Neural progenitor cell (in vitro differentiated cells): ENCODE results near the gene SREBF1. TPM values are rescaled to one million over a fixed set of nuclear protein-coding genes. Genes with fewer than 3 reads are reported as not detected.
A peak's percentile ranks its signal among the peaks of the same experiment; 100 is the strongest.

Source experiments
- DNase-seq: peaks from one replicate; pipeline ENCODE4 v3.0.0-alpha.2; 2016; ENCODE audit warnings: low spot score
- H2AFZ ChIP-seq: fragments of 200-600 bp; sonication (generic); replicated peaks from 2 replicates; pipeline ENCODE4 v1.6.1; 2016; ENCODE audit warnings: antibody characterized with exemption
- H3F3A ChIP-seq: fragments of 200-600 bp; sonication (generic); 2 replicates; pipeline ENCODE4 v1.6.1; 2016; ENCODE audit warnings: antibody characterized with exemption, low read depth
- H3K27ac ChIP-seq: fragments of 200-600 bp; sonication (generic); 2 replicates; pipeline ENCODE4 v1.5.1; 2016; ENCODE audit warnings: mild to moderate bottlenecking
- H3K27me3 ChIP-seq: fragments of 200-600 bp; sonication (generic); 2 replicates; pipeline ENCODE4 v1.6.1; 2016; ENCODE audit warnings: mild to moderate bottlenecking, moderate library complexity
- H3K36me3 ChIP-seq: fragments of 200-600 bp; sonication (generic); 2 replicates; pipeline ENCODE4 v1.5.1; 2016
- H3K4me1 ChIP-seq: fragments of 200-600 bp; sonication (generic); 2 replicates; pipeline ENCODE4 v1.6.1; 2016; ENCODE audit warnings: mixed run types
- H3K4me2 ChIP-seq: fragments of 200-600 bp; sonication (generic); 2 replicates; pipeline ENCODE4 v1.6.1; 2016
- H3K4me3 ChIP-seq: fragments of 200-600 bp; sonication (generic); 2 replicates; pipeline ENCODE4 v1.5.1; 2016
- H3K79me2 ChIP-seq: fragments of 200-600 bp; sonication (generic); 2 replicates; pipeline ENCODE4 v1.6.1; 2016; ENCODE audit warnings: low read depth
- H3K9ac ChIP-seq: fragments of 200-600 bp; sonication (generic); 2 replicates; pipeline ENCODE4 v1.6.1; 2016
- H3K9me3 ChIP-seq: fragments of 200-600 bp; sonication (generic); 2 replicates; pipeline ENCODE4 v1.5.1; 2016; ENCODE audit warnings: low read depth
- H4K20me1 ChIP-seq: fragments of 200-600 bp; sonication (generic); 2 replicates; pipeline ENCODE4 v1.6.1; 2016; ENCODE audit warnings: low read depth
- H3K27ac Mint-ChIP-seq: 3 replicates; pipeline ENCODE4 v1.8.0; 2021; ENCODE audit warnings: mixed read lengths
- H3K27me3 Mint-ChIP-seq: 2 replicates; pipeline ENCODE4 v1.8.0; 2022; ENCODE audit warnings: low read depth, mild to moderate bottlenecking, inconsistent platforms, moderate library complexity, mixed read lengths; ENCODE audit not compliant: insufficient read depth
- H3K36me3 Mint-ChIP-seq: 3 replicates; pipeline ENCODE4 v1.8.0; 2021; ENCODE audit warnings: mixed read lengths
- H3K4me1 Mint-ChIP-seq: 3 replicates; pipeline ENCODE4 v1.8.0; 2021; ENCODE audit warnings: mixed read lengths
- H3K4me3 Mint-ChIP-seq: 3 replicates; pipeline ENCODE4 v1.8.0; 2021; ENCODE audit warnings: mild to moderate bottlenecking, moderate library complexity, mixed read lengths
- H3K9me3 Mint-ChIP-seq: 3 replicates; pipeline ENCODE4 v1.8.0; 2020; ENCODE audit warnings: mixed read lengths
- CTCF ChIP-seq: fragments of 200-600 bp; sonication (generic); IDR thresholded peaks from 2 replicates; pipeline ENCODE4 v1.5.1; 2017; ENCODE audit warnings: antibody characterized with exemption, mild to moderate bottlenecking
- EZH2 ChIP-seq: fragments of 200-600 bp; sonication (generic); IDR thresholded peaks from 2 replicates; pipeline ENCODE4 v1.6.1; 2017; ENCODE audit warnings: antibody characterized with exemption, mild to moderate bottlenecking, moderate library complexity
- EZH2phosphoT487 ChIP-seq: fragments of 200-600 bp; sonication (generic); IDR thresholded peaks from 2 replicates; pipeline ENCODE4 v1.6.1; 2017; ENCODE audit warnings: antibody characterized with exemption
- total RNA-seq: library from RNA; depleted of rRNA; stranded (reverse); fragments of >200 nt; gene quantifications from 2 replicates; pipeline ENCODE4 v1.2.3, GENCODE V29; 2015; ENCODE audit warnings: low replicate concordance

Gene SREBF1
- total RNA-seq, 1 donor from 2014 or later: 12.7 TPM

DNA sequence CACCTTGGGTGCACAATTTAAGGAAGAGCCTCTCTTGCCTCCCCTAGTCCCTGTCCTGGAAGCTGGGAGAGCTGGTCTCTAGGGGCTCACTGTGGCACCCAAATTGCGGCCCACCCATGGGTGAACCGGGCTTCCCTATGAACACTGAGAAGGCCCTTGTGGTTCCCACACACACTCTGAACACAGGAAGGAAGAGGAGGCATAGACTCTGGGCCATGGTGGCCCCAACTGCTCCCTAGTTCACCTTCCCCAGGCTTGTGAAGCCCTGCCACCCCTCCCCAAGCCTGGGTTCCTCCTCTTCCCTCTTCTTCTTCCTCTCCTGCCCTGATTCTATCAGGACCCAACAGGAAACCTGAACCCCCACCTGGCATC, 10.5 kb downstream of the SREBF1 start:
- Histone ChIP-seq H4K20me1 (peaks cover 95% of the 10 kb centered on the region), H3K36me3 (no peaks in the 10 kb centered on the region), H2AFZ (no peak overlapping the region), H3K79me2 (peaks cover 91% of the 10 kb centered on the region), H3K27ac (no peak overlapping the region), H3K9ac (no peak overlapping the region), H3K4me3 (no peak overlapping the region), H3K4me2 (no peak overlapping the region), H3K27me3 (no peaks in the 10 kb centered on the region), H3K4me1 (peaks cover 37% of the 10 kb centered on the region), H3F3A (peaks cover 25% of the 10 kb centered on the region), H3K9me3 (no peaks in the 10 kb centered on the region)
- peaks cover 3% of the 10 kb centered on the region for H3K27me3 Mint-ChIP-seq
- no peak for DNase-seq
- no peaks in the 10 kb centered on the region for H3K36me3 Mint-ChIP-seq
- TF ChIP-seq EZH2 (no peak), EZH2phosphoT487 (no peak), CTCF (no peak)
- H3K9me3 Mint-ChIP-seq: no peaks in the 10 kb centered on the region
- no peak overlapping the region for H3K4me3 Mint-ChIP-seq
- peaks cover 70% of the 10 kb centered on the region for H3K4me1 Mint-ChIP-seq
- H3K27ac Mint-ChIP-seq: no peak overlapping the region

GRCh38 chr17:17824783-17825614, 11.8 kb downstream of the SREBF1 start:
- H3K4me2 ChIP-seq: peak overlapping the region; percentile 71
- H3K9me3 ChIP-seq: no peaks in the 10 kb centered on the region
- Mint-ChIP-seq H3K36me3 (peaks cover 2% of the 10 kb centered on the region), H3K27me3 (peaks cover 3% of the 10 kb centered on the region), H3K27ac (peak overlapping the region; percentile 94), H3K4me1 (peaks cover 71% of the 10 kb centered on the region), H3K9me3 (no peaks in the 10 kb centered on the region), H3K4me3 (peak overlapping the region; percentile 80)
- H3K9ac ChIP-seq: no peak overlapping the region
- H3K27me3 ChIP-seq: no peaks in the 10 kb centered on the region
- peaks cover 95% of the 10 kb centered on the region for H4K20me1 ChIP-seq
- H3K4me1 ChIP-seq: peaks cover 41% of the 10 kb centered on the region
- peak; percentile 42 for DNase-seq
- H3K79me2 ChIP-seq: peaks cover 87% of the 10 kb centered on the region
- no peak overlapping the region for H2AFZ ChIP-seq
- H3F3A ChIP-seq: peaks cover 25% of the 10 kb centered on the region
- H3K36me3 ChIP-seq: no peaks in the 10 kb centered on the region
- H3K4me3 ChIP-seq: no peak overlapping the region
- H3K27ac ChIP-seq: peak overlapping the region; percentile 89
- TF ChIP-seq EZH2: no peak
- TF ChIP-seq CTCF: no peak
- no peak for TF ChIP-seq EZH2phosphoT487

- peak; percentile 37 for DNase-seq
- Mint-ChIP-seq H3K4me3 (peak overlapping the region; percentile 80), H3K27me3 (peaks cover 3% of the 10 kb centered on the region), H3K27ac (peak overlapping the region; percentile 94), H3K4me1 (peaks cover 73% of the 10 kb centered on the region), H3K36me3 (peaks cover 3% of the 10 kb centered on the region), H3K9me3 (no peaks in the 10 kb centered on the region)
- Histone ChIP-seq H3K79me2 (peaks cover 80% of the 10 kb centered on the region), H3K27ac (peak overlapping the region; percentile 89), H3K4me3 (peak overlapping the region; percentile 25), H4K20me1 (peaks cover 90% of the 10 kb centered on the region), H3F3A (peaks cover 25% of the 10 kb centered on the region), H3K9ac (no peak overlapping the region), H2AFZ (no peak overlapping the region), H3K9me3 (no peaks in the 10 kb centered on the region), H3K4me2 (peak overlapping the region; percentile 71), H3K4me1 (peaks cover 41% of the 10 kb centered on the region), H3K27me3 (no peaks in the 10 kb centered on the region), H3K36me3 (no peaks in the 10 kb centered on the region)
- TF ChIP-seq CTCF (no peak), EZH2phosphoT487 (no peak)
These were observed 12.5 kb downstream of the SREBF1 start for GRCh38 chr17:17824119-17824782.
